OCI-LY3 (cell line): ENCODE data around the gene CKLF.

Source experiments
- CTCF ChIP-seq: fragments of 200-600, 300-600 bp; sonication (generic); IDR thresholded peaks from 2 replicates; pipeline ENCODE4 v1.5.1; 2014; ENCODE audit warnings: antibody characterized with exemption, low read length, low read depth
- EZH2phosphoT487 ChIP-seq: fragments of 200-600 bp; shearing (Covaris generic); IDR thresholded peaks from 2 replicates; pipeline ENCODE4 v1.6.1; 2018; ENCODE audit warnings: antibody characterized with exemption, mixed run types, low read depth

- TF ChIP-seq CTCF (no peak), EZH2phosphoT487 (no peak)
Measured at GRCh38 chr16:66590322-66590721, 37.9 kb downstream of the CKLF start.
